ENCODE results near the gene MYOM1.
"Not testable (repeated sequence)": the region's sequence is repeated elsewhere in the genome, so short reads cannot be mapped to it uniquely, and the experiment has no call there.

Gene MYOM1

DNA sequence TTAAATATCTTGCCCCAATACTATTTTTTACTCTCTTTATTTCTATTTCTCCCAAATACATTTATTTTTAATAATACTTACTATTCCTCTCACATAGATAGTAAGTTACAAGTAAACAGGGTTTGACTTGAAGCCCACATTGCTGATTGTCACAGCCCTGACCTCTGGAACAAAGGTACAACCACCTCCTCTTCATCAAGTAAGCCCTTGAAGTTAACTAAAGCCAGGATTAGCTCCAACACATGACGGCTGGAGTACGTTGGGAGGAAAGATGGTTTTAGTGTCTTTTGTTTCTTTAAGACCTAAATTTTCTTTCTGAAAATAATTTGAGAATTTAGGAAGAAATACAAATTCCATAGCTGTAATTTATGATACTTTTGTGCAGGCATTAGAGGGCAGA, 949 bp downstream of the MYOM1 start:
- no peak for DNase-seq (ENCODE audit: low read depth)

DNA sequence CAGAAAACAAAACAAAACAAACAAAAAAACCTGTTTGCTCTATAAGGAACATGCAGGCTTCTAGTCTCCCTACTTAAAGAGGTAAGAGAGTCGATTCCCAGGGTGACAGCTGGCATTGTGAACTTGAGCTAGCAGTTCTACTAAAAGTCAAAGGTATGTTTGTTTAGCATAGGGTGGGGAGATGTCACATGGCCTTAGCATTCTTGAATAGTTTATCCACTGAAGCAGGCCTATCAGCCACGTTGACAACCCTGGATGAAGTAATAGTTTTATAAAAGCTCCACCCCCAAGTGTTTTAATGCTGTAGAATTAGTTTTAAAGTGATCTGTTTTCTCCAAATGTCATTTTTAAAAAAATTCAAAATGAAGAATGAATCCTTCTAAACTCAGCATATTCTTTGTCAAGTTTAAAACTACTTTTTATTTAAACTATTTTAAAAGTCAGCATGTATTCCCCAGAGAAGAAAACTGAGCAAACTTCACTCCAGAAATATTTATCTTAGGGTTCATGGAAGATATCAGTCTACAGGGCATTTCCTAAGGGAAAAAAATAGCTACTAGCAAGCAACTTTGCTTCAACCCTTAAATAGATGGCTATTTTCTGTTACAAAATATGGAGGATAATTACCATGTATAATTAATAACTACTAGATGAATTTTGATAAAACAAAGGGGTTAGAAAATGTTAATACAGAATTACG, 1.7 kb downstream of the MYOM1 start:
- DNase-seq (ENCODE audit: low read depth): no peak

DNA sequence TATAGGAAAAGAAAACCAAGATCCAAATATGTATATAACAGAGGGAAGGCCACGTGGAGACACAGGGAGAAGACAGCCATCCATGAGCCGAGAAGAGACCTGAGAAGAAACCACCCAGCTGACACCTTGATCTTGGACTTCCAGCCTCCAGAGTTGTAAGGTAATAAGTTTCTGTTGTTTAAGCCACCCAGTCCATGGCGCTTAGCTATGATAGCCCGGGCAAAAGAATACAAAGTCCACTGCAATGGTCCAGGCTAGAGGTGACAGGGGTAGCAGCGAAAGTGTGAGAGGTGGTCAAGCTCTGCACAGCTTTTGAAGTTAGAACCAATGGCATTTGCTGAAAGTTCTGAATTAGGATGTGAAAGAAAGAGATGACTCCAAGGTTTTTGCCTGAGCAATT, 2.8 kb downstream of the MYOM1 start:
- DNase-seq (ENCODE audit: low read depth): no peak

DNA sequence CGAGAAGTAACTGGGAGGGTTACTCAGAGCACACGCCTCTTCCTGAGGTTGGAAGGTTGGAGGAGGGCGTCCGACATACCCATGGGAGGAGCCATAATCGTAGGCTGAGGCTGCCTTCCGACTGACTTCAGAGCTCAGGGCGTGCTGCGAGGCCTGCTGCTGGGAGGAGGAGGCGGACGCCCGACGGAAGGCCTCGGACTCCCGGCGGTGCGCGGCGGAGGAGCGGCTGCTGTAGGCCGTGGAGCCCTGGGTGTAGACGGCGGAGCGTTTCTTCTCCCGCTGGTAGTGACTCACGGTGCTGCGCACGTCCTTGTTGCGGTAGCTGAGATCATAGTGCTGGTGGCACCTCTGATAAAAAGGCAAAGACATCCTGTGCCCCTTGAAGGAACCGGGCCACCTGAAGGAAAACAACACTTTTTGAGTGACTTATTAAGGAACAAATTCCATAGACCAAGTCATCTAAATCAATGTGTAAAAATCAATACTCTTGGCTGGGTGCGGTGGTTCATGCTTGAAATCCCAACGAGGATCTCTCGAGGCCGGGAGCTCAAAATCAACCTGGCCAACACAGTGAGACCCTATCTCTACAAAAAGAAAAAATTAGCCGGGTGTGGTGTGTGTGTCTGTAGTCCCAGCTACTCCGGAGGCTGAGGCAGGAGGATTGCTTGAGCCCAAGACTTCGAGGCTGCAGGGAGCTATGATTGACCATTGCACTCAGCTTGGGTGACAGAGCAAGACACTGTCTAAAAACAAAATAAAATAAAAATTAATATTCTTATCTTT, 4.7 kb downstream of the MYOM1 start:
- no peak for DNase-seq (ENCODE audit: low read depth)

DNA sequence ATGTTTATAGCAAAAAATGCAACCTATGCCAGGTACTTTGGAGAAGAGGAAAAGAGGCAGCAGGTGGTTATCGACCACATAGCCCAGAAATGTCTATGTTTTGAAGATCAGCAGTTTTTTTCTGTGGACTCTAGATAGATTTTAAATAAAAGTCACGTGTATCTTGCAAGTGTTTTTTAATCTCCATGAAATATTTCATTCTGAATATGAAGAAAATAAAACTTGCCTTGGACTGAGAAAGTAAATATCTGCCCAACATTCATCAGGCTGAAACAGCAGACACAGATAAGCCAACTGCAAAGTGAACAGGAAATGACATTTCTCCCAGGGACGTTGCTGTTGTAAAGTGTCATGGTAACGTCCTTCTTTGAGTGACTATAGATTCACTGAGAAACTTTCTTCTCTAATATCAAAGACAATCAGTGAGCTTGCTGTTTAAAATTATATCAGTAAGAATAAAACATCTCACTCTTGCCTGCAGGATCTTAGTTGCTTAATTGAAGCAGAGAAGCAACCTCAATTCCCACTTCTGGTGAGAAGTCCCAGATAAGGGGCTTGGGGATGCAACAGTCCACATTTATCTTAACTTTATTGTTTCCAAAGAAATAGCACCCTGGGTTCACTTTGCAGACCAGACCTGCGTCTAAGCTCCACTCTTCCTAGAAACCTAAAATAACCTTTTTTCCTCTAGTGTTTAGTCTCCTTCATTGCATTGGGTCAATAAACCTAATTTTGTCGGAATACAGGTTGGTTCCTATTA, 6.3 kb downstream of the MYOM1 start:
- no peak for DNase-seq (ENCODE audit: low read depth)

DNA sequence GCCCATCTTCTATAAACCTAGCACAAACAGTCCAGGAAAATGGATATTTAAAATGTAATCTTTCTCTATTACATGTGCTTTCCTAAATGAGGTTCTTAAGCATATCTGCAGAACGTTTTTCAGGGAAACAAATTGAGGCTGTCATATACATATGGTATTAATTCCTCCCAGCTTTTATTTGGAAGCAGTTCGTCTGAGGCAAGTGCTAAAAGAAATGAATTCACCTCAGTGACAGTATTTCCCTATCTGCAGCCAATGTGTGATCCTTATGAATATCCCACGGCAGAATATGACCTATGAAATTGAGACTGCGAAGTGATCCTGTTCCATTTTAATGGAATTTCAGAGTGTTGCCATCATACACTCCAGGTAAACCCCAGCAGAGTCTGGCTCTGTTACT, 7.1 kb downstream of the MYOM1 start:
- DNase-seq (ENCODE audit: low read depth): no peak

DNA sequence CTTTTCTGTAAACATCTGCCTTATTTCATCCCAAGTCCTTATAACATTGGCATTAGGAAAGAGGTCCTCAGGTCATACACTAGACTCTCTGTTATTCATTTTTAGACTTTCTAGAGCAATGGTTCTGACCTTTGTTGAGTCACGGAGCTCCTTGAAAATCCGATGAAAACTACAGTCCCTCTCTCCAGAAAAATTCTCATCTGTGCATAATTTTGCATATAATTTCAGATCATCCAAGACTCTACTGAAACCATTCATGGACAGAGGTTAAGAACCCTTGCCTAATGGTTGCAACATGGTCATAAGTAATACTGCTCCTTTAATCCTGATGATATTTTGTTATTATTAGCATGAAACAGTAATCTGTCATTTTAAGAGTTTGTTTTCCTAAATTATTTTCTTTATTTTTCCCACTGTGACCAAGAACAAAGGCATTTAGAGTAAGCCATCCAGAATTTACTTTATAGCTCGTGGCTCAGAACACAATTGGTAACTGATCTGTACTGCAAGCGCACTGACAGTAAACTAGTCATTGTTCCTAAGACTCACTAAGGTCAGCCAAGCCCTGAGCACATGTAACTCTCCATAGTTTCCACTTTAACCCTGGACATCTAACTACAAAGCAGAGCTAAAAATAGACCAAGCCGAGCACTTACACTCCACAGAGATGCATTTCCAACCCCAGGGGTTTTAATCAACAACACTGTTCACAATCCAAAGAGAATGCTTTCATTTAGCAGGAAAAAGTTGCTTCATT, 8.4 kb downstream of the MYOM1 start:
- no peak for DNase-seq (ENCODE audit: low read depth)

DNA sequence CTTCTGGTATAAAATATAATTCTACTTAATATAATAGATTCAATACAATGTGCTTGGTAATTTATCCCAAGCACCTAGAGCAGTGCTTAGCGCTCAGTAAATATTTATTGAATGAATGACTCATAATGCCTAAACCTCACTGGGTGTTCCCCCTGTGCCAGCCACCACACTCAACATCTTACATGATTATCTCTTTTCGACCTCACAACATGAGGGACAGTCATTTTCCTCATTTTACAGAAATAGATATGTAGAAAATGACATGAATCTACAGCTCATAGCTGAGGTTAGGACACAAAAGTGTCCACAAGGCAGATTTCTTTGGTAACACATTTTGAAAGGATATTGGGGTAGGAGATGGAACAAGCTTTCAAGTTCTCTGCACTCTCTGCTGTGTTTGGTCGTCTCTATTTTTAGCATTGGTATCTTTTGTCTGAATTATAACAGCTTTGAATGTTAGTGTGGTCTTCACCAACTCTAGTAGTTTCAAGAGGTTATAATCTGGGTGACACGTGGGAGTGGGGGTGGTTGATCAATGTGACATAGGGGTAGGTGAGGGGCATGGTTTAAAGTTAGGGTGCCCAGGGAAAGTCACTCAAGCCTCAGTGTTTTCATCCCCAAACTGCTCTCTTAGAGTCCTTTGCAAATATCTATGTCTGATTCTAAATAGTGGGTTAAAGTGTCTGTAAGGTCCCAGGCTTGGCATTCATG, 9.8 kb downstream of the MYOM1 start:
- no peak for DNase-seq (ENCODE audit: low read depth)

DNA sequence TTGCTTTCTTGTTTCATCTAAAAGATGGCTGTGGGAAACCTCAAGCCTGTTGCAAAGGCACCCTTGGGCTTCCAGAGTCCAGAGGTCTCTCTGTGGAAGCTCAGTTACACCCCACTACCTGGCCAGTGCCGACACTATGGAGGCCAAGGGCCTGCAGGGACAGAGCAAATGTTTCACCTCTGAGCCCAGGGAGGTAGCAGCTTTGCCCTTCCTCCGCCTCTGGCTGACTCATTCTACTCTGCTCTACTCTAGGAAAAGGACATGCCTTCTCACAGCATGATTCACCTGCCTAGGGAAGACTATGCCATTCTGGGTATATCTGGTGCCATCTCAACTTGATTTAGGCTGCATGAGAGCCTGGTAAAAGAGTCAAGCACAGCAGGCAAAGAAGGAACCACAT, 12.2 kb downstream of the MYOM1 start:
- no peak for DNase-seq (ENCODE audit: low read depth)

DNA sequence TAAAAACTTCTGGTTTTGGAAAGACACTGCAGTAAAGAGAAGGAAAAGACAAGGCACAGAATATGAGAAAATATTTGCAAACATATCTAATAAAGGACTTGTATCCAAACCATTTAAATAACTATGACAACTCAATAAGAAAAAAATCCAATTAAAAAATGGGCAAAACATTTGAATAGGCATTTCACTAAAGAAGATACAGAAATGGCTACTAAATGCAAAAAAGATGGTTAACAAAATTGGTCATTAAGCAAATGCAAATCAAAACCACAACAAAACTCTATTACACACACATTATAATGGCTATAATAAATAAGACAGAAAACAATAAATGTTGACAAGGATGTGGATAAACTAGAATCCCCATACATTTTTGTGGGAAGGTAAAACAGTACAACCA, 14.5 kb downstream of the MYOM1 start:
- DNase-seq (ENCODE audit: low read depth): no peak

DNA sequence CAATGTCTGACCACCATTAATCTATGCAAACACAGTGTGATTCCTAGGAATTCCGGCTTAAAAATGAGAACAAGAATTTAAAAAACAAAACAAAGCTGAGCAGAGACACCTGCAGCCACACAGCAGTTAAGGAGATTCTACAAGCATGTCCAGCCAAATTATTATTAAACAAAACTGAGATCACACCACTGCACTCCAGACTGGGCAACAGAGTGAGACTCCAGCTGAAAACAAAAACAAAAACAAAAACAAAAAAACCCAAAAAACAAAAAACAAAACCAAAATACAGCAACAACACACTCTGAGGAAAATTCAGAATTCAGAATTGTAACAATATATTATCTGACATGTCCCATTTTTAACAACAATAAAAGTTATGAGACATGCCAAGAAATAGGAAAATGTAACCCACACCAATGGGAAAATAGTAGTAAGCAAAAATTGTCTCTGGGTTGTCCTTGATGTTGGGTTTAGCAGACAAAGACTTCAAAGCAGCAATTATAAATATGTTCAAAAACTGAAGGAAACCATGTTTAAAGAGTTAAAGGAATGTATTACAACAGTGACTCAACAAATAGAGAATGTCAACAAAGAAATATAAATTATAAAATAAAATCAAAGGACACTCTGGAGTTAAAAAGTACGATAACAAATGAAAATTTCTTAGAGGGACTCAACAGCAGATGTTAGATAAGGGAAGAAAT, 19.7 kb downstream of the MYOM1 start:
- no peak for DNase-seq (ENCODE audit: low read depth)

DNA sequence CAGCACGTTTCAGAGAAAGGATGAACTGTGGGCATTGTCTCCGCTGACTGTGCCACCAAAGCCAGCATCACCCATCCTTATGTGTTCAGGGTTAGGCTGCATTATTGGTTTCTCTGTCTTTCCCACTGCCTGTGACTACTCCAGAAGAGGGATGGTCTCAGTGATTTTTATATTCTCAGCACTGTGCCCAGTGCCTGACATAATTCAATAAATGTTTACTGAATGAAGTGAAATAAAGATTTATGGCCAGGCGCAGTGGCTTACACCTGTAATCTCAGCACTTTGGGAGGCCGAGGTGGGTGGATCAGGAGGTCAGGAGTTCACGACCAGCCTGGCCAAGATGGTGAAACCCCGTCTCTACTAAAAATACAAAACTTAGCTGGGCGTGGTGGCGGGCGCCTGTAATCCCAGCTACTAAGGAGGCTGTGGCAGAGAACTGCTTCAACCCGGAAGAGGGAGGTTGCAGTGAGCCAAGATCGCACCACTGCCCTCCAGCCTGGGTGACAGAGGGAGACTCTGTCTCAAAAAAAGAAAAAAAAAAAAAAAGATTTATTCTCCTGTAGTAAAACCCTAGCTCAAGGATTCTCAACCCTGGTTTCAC, 21.4 kb downstream of the MYOM1 start:
- not testable (repeated sequence) for DNase-seq (ENCODE audit: low read depth)

DNA sequence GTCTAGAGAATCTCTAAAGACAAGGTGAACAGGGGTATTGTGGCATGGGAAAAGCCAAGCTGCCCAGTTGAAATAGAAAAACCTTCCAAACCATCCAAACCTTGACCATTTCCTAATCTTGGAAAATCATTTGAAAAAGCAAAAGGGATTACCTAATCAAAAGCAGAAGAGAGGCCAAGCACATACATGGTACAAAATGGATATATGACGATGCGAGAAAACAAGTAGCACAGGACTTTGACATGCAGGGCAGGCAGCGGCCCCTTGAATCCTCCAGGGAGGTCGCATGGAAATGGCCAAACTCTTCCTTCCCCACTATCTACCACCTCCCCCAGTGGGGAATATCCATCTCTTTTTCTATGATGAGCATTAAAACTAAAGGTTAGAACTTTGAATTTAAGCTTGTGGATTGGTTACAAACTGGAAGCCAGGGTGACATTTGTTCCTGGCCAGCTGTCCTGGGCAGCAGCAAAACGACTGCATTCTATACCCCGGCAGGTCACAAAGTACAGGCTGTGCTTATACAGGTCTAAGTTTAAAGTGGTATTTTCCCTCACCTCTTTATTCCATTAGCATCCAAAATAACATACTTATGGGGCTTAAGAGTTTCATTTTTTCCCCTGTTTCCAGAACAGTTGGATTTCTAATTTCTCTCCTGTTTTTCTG, 24.7 kb downstream of the MYOM1 start:
- DNase-seq (ENCODE audit: low read depth): no peak

DNA sequence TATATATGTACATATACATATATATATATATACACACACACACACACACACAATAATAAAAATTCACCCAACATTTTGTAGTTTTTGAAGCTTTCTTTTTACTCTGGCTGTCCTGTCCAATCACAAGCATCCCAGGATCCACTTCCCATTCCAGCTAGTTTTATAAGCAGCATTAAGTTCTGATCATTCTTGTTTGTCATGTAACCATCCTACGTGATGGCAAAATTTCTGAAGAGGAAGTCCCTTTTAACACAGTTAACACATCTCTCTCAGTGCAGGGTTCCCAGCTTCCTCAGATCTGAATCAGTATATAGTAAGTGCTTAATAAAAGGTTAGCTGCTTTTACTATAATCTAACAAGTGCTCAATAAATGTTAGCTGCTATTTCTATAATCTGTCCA, 26.4 kb downstream of the MYOM1 start:
- no peak for DNase-seq (ENCODE audit: low read depth)

DNA sequence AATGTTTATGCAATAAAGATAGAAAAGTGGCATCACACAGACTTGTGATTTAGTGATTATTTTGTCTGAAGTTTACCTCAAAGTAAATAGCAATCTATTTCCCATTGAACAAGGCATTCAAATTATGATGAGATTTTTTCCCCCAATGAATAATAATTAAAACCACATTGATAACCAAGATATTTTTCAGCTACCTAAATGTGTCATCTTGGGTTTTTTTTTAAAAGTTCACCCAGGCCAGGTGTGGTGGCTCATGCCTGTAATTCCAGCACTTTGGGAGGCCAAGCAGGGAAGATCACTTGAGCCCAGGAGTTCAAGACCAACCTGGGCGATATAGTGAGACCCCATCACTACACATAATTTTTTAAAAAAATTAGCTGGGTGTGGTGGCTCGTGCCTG, 27.0 kb downstream of the MYOM1 start:
- DNase-seq (ENCODE audit: low read depth): no peak

DNA sequence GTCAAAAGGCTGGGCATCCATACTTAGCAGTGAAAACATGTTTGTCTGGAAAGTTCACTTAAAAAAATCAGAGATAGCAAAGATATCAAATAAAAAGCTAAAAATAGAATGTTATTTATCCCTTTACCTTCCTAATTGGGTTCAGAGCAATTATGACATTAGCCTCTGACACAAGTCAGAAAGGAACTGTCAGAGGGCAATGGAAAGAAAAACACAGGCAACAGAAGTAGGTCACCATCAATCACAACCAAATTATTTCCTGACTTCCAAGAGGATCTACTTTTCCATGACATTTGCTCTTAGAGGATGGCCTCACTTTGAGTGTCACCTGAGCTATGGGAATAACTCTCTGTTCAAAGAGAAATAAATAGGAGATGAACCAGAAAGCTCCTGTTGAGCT, 27.5 kb downstream of the MYOM1 start:
- no peak for DNase-seq (ENCODE audit: low read depth)

DNA sequence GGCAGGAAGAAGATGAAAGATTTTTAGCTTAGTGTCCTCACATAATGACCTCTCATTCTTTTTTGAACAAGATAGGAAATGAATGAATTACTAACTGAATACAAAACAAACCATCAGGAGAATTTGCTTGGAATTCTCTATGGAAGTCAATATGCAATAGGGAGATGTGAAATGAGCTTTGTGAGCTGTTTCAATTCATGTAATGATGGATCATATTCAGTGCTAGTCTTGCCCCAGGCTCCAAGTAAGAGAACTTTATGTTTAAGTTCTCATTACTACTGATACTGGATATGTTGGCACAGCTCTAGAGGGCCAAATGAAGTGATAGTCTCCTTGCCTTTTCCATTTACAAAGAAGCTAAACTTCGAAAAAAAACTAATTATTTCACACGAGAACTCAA, 29.2 kb downstream of the MYOM1 start:
- DNase-seq (ENCODE audit: low read depth): no peak

DNA sequence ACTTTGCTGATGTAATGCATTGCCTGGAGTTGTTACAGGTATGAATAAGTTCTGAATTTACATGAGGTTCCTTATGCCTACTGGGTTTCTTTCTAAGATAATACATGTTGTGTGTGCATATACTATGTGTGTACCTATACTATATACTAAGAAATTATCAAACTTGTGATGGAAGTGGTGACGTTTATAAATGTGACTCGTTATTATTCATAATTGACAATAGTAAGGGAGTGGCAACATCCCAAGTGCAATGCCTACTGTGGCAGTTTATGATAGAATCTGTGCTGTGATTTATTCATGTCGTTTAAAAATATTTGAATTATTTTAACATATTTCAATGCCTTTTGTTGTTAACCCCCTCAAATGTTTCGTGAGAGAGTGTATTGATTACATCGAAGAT, 29.9 kb downstream of the MYOM1 start:
- no peak for DNase-seq (ENCODE audit: low read depth)

DNA sequence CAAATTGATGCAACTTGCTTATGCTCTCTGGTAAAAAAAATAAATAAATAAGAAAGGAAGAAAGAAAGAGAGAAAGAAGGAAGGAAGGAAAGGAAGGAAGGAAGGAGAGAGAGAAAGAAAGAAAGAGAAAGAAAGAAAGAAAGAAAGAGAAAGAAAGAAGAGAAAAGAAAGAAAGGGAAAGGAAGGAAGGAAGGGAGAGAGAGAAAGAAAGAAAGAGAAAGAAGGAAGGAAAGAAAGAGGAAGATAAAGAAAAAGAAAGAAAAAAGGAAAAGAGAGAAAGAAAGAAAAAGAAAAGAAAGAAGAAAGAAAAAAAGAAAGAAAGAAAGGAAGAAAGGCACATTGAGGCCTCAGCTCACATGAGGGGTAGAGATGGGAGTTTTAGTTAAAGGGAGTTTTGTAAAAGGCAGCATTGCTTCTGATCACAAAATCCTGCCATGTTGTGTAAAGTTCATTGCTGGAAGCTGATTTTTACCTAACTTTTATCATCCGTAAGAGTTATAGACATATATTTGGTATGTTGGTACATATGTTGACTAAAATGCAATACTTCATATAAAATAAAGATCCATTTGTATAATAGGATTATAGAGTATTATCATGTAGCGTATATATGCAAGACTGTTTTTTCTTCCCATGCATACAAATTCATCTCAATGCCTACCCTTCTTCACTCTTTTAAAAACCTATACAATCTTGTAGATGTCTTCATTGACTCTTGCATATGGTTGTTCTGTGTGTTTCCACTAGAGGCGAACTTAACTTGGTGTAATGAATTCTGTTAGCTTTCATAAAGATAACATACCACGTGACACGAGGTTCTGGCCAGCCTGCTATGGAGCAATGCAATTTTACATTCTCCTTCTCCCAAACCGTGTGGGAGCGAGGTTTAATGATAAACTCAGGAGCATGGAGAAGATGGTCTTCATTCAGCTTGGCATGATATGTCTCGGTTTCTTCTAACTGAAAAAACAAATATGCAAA, 32.8 kb downstream of the MYOM1 start:
- DNase-seq (ENCODE audit: low read depth): no peak
